Astrocyte (in vitro differentiated cells and primary cell): Measurements from ENCODE around the gene RAVER1.

ENCODE experiments used
- CTCF ChIP-seq: IDR thresholded peaks from 2 replicates; pipeline ENCODE4 v1.5.1; 2011; ENCODE audit warnings: low read depth, mild to moderate bottlenecking, inconsistent platforms, low read length, moderate library complexity; ENCODE audit not compliant: insufficient read depth
- EZH2 ChIP-seq: IDR thresholded peaks from 2 replicates; pipeline ENCODE4 v1.6.1; 2012; ENCODE audit warnings: mild to moderate bottlenecking, low read length, inconsistent platforms; ENCODE audit not compliant: insufficient read depth

DNA sequence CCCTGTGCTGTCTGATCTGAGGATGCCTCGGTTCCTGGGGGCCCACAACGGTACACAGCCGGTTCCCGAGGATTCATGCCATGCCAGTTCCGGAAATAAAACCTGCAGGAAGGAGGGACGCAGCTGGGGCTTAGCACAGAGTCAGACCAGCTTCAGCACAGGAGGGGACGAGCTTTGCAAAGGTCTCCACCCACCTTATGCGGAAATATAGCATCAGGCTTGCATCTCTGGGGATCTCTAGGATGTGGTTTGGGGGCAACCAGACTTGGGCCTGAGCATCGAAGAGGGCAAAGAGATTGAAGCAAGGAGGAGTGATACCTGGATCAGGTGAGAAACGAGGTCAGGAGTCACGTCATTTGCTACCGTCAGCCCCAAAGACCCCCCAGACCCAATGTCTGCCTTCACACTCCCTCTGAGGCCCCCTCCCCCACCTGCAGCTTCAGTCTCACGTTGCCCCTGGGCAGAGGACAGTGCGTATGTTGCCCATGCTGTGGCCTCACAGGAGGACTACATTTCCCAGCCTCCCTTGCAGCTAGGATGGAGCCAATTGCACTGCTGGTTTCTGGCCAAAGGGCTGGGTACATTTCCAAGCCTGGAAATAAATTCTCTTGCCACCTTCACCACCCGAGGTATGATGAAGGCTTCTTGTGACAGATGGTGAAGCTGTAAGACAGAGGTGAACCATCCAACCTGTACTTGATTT, 34.9 kb upstream of the RAVER1 start:
- TF ChIP-seq CTCF (no peak), EZH2 (no peak)
